Suprapubic skin (tissue), 4 donors: ENCODE data around the gene EMC9. TPM values are rescaled to one million over a fixed set of nuclear protein-coding genes. Genes with fewer than 3 reads are reported as not detected.

ENCODE experiments used
- DNase-seq, 2 donors: peaks; one replicate each; pipeline ENCODE4 v3.0.0-alpha.2; 2019; ENCODE audit warnings: low spot score in 2 of 2
- H3K27ac ChIP-seq: fragments of 200-600 bp; sonication (generic); one replicate; pipeline ENCODE4 v1.5.1; 2019
- H3K27me3 ChIP-seq: fragments of 200-600 bp; sonication (generic); one replicate; pipeline ENCODE4 v1.5.1; 2019
- H3K36me3 ChIP-seq: fragments of 200-600 bp; sonication (generic); one replicate; pipeline ENCODE4 v1.5.1; 2019
- H3K4me1 ChIP-seq: fragments of 200-600 bp; sonication (generic); one replicate; pipeline ENCODE4 v1.5.1; 2019
- H3K4me3 ChIP-seq: fragments of 200-600 bp; sonication (generic); one replicate; pipeline ENCODE4 v1.5.1; 2019; ENCODE audit warnings: mild to moderate bottlenecking
- H3K9me3 ChIP-seq: fragments of 200-600 bp; sonication (generic); one replicate; pipeline ENCODE4 v1.5.1; 2019
- EP300 ChIP-seq: sonication (generic); formaldehyde crosslinking; IDR thresholded peaks from one replicate; pipeline ENCODE4 v1.6.1; 2017; ENCODE audit warnings: antibody characterized with exemption
- POLR2A ChIP-seq, 2 donors: fragments of 450-650 bp; IDR thresholded peaks; one replicate each; pipeline ENCODE4 v1.6.1; 2017; ENCODE audit warnings: antibody characterized with exemption in 2 of 2, mild to moderate bottlenecking in 2 of 2, moderate library complexity in 2 of 2
- POLR2AphosphoS5 ChIP-seq, 3 donors: sonication (generic); formaldehyde crosslinking; IDR thresholded peaks; one replicate each; pipeline ENCODE4 v1.6.1; 2017; ENCODE audit warnings: antibody characterized with exemption in 3 of 3
- WGBS: methylation state at CpG from one replicate; pipeline ENCODE4 v1.1.5; 2018; 5-methylcytosine and 5-hydroxymethylcytosine counted together
- total RNA-seq, 4 donors: library from RNA; depleted of rRNA; stranded (reverse); fragments of >200 nt; gene quantifications; one replicate each; pipeline ENCODE4 v1.1.0, GENCODE V29; 2016
- TF ChIP-seq, protein P1 (sequence below), 2 donors: fragments of 200-600 bp in 1 of 2; fragments of 450-650 bp in 1 of 2; sonication (generic) in 1 of 2; IDR thresholded peaks; one replicate each; pipeline ENCODE4 v1.5.1; 2016 to 2019; ENCODE audit warnings: antibody characterized with exemption in 2 of 2, mild to moderate bottlenecking in 1 of 2, moderate library complexity in 1 of 2

The EMC9 gene, protein sequence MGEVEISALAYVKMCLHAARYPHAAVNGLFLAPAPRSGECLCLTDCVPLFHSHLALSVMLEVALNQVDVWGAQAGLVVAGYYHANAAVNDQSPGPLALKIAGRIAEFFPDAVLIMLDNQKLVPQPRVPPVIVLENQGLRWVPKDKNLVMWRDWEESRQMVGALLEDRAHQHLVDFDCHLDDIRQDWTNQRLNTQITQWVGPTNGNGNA
- 10 to 100 TPM; 10.9 to 22.0 (median 14.1) TPM for total RNA-seq

DNA sequence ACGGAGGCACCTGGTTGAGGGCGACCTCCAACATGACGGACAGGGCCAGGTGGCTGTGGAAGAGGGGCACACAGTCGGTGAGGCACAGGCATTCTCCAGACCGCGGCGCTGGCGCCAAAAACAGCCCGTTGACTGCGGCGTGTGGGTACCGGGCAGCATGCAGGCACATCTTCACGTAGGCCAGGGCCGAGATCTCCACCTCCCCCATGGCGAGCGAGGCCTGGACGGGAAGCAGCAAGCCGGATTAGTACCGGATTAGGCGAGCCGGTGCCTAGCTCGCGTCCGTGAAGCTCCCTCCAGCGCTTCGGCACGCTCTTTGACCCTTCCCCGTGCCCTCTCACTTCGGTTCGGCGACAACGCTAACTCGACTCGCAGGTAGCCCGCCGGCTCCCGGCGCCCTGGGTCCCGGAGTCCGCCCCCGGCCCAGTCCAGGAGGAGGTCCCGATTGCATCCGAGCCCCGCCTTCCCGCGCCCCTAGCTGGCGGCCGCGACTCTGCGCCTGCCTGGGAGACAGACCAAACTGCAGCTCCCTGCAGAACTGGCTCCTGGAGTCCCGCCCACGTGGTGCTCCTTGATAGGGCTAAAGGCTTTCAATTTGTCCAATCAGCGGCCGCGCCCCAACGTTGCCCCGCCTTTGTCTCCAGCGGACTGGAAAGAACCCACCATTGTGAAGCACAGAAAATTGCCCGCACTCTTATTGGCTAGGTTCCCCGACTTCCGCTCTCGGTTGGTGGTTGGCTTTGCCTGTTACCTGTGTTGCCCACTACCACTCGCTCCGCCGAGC lies at the start of gene EMC9:
Gene EMC9 (minus strand): TSS at position 495 of the 784 bp plus-strand sequence. CDS start 287 bp downstream, at position 208.
- Histone ChIP-seq H3K4me3 (peak within 1 kb of the TSS; percentile 76), H3K36me3 (peaks cover 32% of the 10 kb centered on the region), H3K4me1 (peaks cover 61% of the 10 kb centered on the region), H3K27ac (peak within 1 kb of the TSS; percentile 89), H3K27me3 (no peaks in the 10 kb centered on the region), H3K9me3 (no peaks in the 10 kb centered on the region)
- WGBS = 0% methylated on average over 40 of the region's 65 CpGs
- TF ChIP-seq EP300 (no peak), POLR2A (IDR thresholded peaks at IDR 0.05) (no peak), POLR2AphosphoS5 (IDR thresholded peaks at IDR 0.05) (peak in 2 of 3 donors; percentile 9 to 45)
- TF ChIP-seq, protein P1, sequence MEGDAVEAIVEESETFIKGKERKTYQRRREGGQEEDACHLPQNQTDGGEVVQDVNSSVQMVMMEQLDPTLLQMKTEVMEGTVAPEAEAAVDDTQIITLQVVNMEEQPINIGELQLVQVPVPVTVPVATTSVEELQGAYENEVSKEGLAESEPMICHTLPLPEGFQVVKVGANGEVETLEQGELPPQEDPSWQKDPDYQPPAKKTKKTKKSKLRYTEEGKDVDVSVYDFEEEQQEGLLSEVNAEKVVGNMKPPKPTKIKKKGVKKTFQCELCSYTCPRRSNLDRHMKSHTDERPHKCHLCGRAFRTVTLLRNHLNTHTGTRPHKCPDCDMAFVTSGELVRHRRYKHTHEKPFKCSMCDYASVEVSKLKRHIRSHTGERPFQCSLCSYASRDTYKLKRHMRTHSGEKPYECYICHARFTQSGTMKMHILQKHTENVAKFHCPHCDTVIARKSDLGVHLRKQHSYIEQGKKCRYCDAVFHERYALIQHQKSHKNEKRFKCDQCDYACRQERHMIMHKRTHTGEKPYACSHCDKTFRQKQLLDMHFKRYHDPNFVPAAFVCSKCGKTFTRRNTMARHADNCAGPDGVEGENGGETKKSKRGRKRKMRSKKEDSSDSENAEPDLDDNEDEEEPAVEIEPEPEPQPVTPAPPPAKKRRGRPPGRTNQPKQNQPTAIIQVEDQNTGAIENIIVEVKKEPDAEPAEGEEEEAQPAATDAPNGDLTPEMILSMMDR (IDR thresholded peaks at IDR 0.05) = peak; percentile 54 to 78
- DNase-seq = peak; percentile 100

DNA sequence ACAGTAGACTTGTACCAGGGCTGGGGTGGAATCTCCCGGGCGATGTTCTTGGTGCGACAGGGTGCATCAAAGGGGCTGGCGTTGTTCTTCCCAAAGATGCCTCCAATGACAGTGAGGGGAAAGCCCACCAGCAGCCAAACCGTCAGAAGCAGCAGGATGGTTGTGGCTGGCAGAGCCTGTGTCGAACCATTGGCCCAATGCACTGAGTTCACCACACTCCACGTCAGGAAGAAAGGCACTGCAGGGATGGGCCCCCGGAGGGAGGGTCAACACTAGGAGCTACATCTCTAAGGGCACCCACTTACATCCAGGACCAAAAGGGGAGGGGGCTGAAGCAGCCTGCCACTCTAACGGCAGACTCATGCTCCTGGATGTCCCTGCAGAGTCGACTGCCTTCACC lies 49.0 kb upstream of the EMC9 start:
- no peak overlapping the region for H3K27ac ChIP-seq
- no peaks in the 10 kb centered on the region for H3K9me3 ChIP-seq
- no peaks in the 10 kb centered on the region for H3K27me3 ChIP-seq
- peaks cover 47% of the 10 kb centered on the region for H3K4me1 ChIP-seq
- WGBS = 85% methylated on average over 10 of the region's 10 CpGs
- TF ChIP-seq POLR2AphosphoS5 (IDR thresholded peaks at IDR 0.05) (no peak), EP300 (no peak)
- TF ChIP-seq, protein P1 (IDR thresholded peaks at IDR 0.05) = no peak
- H3K36me3 ChIP-seq = peaks cover 39% of the 10 kb centered on the region
- no peak for DNase-seq
- H3K4me3 ChIP-seq = no peak overlapping the region

DNA sequence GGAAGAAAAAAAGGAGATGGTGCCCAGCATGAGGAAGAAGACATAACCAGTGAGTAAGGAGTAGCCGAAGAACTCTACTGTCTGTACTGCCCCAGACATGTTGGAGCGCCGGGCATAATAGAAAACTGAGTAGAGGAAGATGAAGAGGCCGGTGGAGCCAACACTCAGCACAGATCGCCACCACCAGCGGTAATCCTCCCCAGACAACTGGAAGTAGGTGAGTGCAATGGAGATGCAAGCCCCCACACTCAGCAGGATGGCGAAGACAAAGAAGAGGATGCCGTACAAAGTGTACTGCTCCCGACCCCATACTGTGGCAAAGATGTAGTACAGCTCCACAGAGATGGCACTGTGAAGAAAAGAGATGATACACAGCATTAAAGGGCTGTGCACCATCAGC lies 48.1 kb upstream of the EMC9 start:
- Histone ChIP-seq H3K36me3 (peaks cover 48% of the 10 kb centered on the region), H3K27ac (no peak overlapping the region)
- 93% methylated on average over 9 of the region's 9 CpGs for WGBS

DNA sequence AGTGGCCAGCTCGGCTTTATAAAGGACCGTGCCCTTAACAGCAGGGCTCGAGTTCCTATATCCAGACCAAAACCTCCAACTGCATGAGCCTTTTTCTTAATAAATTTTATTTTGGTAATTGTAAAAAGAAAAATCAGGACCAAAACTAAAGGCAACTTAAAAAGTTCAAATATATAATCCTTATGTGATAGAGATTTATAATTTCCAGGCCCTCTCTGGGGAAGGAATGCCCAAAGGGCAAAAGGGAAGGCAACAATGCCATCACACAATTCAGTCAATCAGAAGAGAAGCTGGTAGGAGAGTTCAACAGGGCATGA lies 47.6 kb upstream of the EMC9 start:
- H3K36me3 ChIP-seq = peaks cover 53% of the 10 kb centered on the region
- peak overlapping the region; percentile 90 for H3K4me3 ChIP-seq
- H3K27me3 ChIP-seq = no peaks in the 10 kb centered on the region
- DNase-seq = no peak
- no peaks in the 10 kb centered on the region for H3K9me3 ChIP-seq
- WGBS = 0% methylated on average over 3 of the region's 3 CpGs
- peaks cover 37% of the 10 kb centered on the region for H3K4me1 ChIP-seq
- peak overlapping the region; percentile 74 for H3K27ac ChIP-seq
- TF ChIP-seq POLR2AphosphoS5 (IDR thresholded peaks at IDR 0.05) (no peak), EP300 (no peak)

More for the DNA sequence above, 48.1 kb upstream of the EMC9 start:
- Histone ChIP-seq H3K9me3 (no peaks in the 10 kb centered on the region), H3K4me1 (peaks cover 41% of the 10 kb centered on the region), H3K4me3 (no peak overlapping the region), H3K27me3 (no peaks in the 10 kb centered on the region)
- TF ChIP-seq POLR2AphosphoS5 (IDR thresholded peaks at IDR 0.05) (no peak), POLR2A (IDR thresholded peaks at IDR 0.05) (no peak), EP300 (no peak)
- TF ChIP-seq, protein P1 (IDR thresholded peaks at IDR 0.05) = no peak
- DNase-seq = no peak

DNA sequence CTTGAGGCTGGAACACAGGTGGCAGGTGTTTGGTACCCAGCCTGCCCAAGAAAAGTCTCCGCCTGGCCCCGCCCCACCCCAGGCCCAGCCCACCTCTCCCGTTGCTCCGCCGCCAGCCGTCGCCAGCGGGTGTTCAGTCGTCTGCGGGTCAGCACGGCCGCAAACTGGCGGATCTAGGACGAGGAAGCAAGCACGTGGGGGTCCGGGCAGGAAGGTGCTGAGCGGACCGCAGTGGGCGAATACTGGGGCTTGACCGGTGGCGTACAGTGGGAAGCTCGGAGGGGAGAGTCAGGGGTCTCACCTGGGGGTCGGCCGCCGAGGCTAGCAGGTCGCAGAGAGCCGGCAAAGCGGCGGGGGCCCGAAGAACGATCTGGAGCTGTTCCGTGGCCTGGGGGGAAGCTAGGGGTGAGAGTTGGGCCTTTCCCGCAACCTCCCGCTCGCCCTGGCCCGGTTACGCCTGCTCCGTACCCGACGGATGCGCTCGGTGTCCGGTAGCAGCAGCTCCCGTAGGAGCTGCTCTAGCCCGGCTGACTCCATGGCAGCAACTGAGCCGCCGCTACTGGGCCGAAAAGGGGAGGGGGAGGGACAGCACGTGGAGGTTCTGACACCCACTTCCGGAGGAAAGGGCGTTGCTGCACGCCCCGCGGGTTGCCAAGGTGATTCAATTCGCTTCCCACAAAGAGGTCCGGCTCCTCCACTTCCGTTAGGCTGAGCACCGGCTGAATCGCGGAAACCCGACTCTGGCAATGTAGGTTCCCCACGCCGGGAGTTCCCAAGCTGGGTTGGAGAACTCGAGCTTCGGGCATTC lies 47.1 kb upstream of the EMC9 start, which contains the start of gene IPO4:
Gene IPO4 (minus strand): TSS at position 566 of the 808 bp plus-strand sequence. CDS start 29 bp downstream, at position 537.
- Histone ChIP-seq H3K36me3 (peaks cover 58% of the 10 kb centered on the region), H3K4me1 (peaks cover 33% of the 10 kb centered on the region), H3K9me3 (no peaks in the 10 kb centered on the region), H3K27me3 (no peaks in the 10 kb centered on the region), H3K27ac (peak within 1 kb of the TSS; percentile 74), H3K4me3 (peak within 1 kb of the TSS; percentile 90)
- WGBS = 0% methylated on average over 44 of the region's 65 CpGs
- TF ChIP-seq, protein P1 (IDR thresholded peaks at IDR 0.05) = no peak
- TF ChIP-seq EP300 (no peak), POLR2A (IDR thresholded peaks at IDR 0.05) (no peak), POLR2AphosphoS5 (IDR thresholded peaks at IDR 0.05) (peak; percentile 58 to 84 (median 65))
- peak; percentile 97 to 98 for DNase-seq
